HG02884 (cell line): ENCODE measurements around the gene GPHN.
A peak's percentile ranks its signal among the peaks of the same experiment; 100 is the strongest.
"Not testable (repeated sequence)": the region's sequence is repeated elsewhere in the genome, so short reads cannot be mapped to it uniquely, and the experiment has no call there.

Source experiments
- ATAC-seq: cut with Tn5 transposase; IDR thresholded peaks from one replicate; pipeline ENCODE4 v1.9.1; 2021; ENCODE audit warnings: mild to moderate bottlenecking, moderate library complexity; ENCODE audit not compliant: unreplicated experiment

GPHN gene

DNA sequence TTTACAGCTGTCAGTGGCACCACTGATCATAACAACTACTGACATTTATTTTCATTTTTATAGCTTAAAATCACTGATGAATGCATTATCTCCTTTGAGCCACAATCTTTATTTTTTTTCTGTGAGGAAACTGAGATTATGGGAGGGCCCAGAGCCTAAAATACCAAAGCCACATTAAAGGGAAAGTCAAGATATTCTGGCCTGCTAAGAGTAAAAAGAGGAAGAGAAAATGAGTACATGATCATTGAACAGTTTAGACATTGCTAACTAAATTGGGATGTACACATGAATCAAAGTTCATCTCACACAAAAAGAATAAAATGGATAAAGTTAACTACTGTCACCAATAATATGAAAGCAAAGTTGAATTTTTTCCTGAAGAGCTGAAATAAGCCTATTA, 510.8 kb downstream of the GPHN start:
- ATAC-seq: peak; percentile 69

- no peak for ATAC-seq
Observed at GRCh38 chr14:67019796-67020195, 511.8 kb downstream of the GPHN start.

- no peak for ATAC-seq
Observed at GRCh38 chr14:67031920-67032774, 524.2 kb downstream of the GPHN start.

- ATAC-seq: no peak
Observed at GRCh38 chr14:67045440-67045839, 537.5 kb downstream of the GPHN start.

DNA sequence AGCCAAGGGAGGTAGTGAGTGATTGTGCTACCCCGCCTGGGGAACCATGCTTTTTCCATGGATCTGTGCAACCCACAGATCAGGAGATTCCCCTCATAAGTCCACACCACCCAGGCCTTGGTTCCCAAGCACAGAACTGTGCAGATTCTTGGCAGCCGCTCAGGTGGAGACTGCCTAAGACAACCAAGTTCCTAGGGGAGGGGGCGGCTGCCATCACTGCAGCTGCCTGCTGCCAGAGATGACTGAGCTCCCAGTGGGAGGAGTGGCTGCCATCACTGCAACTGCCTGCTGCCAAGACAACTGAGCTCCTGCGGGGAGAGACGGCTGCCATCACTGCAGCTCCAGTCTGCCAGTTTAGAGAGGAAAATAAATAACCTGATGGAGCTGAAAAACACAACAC, 542.9 kb downstream of the GPHN start:
- ATAC-seq: no peak

- ATAC-seq: no peak
Observed at GRCh38 chr14:67056684-67057083, 548.7 kb downstream of the GPHN start.

- ATAC-seq: no peak
Observed at GRCh38 chr14:67059596-67059995, 551.6 kb downstream of the GPHN start.

GRCh38 chr14:67060546-67060945, 552.6 kb downstream of the GPHN start:
- ATAC-seq: no peak

GRCh38 chr14:67067070-67067814, 559.3 kb downstream of the GPHN start:
- not testable (repeated sequence) for ATAC-seq

GRCh38 chr14:67068251-67068650, 560.3 kb downstream of the GPHN start:
- ATAC-seq: no peak

DNA sequence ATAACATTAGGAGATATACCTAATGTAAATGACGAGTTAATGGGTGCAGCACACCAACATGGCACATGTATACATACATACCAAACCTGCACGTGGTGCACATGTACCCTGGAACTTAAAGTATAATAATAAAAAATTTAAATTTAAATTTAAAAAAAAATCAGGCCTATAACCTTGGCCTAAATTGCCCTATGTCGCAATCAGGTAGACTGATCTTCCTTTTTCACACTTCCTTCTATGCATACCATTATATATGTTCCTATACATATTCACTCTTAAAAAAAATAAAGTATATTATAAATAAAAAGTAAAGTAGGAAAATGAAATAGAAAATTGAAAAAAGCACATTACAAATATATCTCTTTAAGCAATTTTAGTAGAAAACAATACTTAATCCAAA, 563.6 kb downstream of the GPHN start:
- no peak for ATAC-seq

GRCh38 chr14:67077921-67078320, 570.0 kb downstream of the GPHN start:
- ATAC-seq: no peak

- ATAC-seq: no peak
Observed at GRCh38 chr14:67079846-67080245, 571.9 kb downstream of the GPHN start.

DNA sequence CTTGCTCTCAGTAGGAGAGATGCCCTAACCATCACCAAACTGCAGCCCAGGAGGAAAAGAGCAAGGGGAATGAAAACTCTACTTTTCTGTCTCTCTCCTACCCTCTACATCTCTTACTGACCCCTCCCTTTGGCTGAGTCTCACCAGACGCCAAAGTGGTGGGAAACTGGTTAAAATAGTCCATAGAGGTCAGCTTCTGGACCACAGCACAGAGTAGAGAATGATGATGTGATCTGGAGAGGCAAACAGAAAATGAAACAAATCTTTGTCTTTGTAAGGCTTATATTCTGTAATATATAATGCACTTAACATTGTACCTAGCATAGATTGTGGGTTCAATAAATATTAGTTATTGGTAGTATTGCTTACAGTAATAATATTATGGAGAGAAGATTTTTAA, 600.3 kb downstream of the GPHN start:
- ATAC-seq: no peak

- ATAC-seq: no peak
Observed at GRCh38 chr14:67111022-67111421, 603.1 kb downstream of the GPHN start.

- ATAC-seq: no peak
Observed at GRCh38 chr14:67112344-67112743, 604.4 kb downstream of the GPHN start.

DNA sequence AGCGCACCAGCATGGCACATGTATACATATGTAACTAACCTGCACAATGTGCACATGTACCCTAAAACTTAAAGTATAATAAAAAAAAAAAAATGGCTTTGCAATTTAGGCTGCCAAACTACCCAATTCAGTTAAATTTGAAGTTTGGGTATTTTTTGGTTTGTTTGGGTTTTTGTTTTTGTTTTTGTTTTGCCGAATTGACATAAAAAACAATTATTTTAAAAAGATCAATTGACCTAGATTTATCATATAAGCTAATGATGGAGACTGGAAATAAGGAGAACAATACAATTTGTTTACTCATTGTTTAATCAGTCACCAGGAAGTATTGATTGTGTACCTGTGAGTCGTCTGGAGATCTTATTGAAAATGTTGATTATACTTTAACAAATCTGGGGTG, 619.2 kb downstream of the GPHN start:
- no peak for ATAC-seq

GRCh38 chr14:67129768-67130167, 621.8 kb downstream of the GPHN start:
- no peak for ATAC-seq

- no peak for ATAC-seq
Observed at GRCh38 chr14:67131691-67132090, 623.7 kb downstream of the GPHN start.

DNA sequence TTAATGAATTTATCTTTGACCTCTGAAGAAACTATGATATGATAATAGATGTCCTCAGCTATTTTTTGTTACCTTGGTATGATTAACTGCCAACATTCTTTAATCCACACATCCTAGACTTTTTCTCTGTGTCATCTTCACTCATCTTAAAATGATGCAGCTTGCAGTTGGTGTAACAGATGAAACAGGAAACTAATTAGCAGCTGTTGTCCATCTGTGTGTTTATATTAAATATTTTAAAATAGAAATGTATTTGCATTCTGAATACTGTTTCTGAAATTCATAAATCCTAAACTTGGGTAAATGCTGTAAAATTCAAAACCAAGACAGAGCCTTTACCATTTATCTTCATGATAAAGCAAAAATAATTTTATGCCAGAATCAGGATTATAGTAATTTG, 625.2 kb downstream of the GPHN start:
- no peak for ATAC-seq

DNA sequence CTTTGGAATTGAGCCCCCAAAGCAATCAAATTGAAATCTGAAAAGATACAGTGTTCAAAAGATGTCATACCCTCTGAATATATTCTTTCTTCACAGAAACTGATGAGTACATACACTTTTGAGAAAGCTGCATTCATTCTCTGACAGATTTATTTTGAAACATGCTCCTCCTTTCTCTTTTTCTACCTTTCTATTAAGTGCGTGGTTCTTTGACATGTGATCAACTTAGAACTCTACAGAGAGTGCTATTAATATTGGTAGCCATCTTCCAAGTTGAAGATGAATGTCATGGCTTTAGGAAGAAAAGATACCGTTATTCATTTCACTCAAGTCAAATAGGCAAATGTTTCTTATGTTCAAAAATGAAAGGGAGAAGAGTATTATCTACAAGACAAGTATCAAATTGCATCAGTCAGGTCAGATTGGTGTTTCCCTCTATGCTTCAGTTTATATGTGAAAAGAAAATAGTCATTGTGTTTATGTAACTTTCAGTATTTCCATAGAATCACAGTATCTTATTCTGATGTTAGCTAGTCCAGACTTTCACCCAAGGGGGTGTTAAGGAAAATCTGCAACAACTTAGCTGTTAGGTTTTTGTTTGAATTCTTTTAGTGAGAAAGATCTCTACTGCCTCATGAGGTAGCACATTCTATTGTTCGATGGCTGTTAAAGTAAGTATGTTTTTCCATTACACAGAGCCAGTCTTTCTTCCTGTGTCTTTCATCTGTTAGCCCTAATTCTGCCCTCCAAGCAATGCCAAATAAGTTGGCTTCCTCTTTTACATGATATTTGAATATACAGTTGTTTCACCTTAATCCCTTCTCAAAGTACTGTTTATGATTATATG, 625.9 kb downstream of the GPHN start:
- ATAC-seq: no peak
